ENCODE measurements around the gene PTPRN2. TPM values are rescaled to one million over a fixed set of nuclear protein-coding genes. Genes with fewer than 3 reads are reported as not detected.

PTPRN2 gene
- total and polyA plus RNA-seq, 9 of the 15 experiments (the other 6 are each of a cell fraction or from before 2014, with no cell fraction given) = not detected

DNA sequence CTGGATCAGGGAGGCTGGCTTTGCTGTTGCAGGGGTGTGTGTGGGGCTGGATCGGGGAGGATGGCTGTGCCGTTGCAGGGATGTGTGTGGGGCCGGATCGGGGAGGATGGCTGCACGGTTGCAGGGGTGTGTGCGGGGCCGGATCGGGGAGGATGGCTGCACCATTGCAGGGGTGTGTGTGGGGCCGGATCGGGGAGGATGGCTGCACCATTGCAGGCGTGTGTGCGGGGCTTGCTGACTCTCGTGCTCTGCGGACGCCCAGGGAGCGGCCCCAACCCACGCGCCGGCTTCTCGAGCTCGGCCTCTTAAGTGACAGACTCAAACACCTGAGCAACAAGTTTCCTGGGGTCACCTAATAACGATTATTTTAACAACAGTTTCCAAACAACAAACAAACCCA, 732.6 kb downstream of the PTPRN2 start (continued):
- no peak for TF ChIP-seq VEZF1 (CRISPR knock-in tag; IDR thresholded peaks at IDR 0.05)

DNA sequence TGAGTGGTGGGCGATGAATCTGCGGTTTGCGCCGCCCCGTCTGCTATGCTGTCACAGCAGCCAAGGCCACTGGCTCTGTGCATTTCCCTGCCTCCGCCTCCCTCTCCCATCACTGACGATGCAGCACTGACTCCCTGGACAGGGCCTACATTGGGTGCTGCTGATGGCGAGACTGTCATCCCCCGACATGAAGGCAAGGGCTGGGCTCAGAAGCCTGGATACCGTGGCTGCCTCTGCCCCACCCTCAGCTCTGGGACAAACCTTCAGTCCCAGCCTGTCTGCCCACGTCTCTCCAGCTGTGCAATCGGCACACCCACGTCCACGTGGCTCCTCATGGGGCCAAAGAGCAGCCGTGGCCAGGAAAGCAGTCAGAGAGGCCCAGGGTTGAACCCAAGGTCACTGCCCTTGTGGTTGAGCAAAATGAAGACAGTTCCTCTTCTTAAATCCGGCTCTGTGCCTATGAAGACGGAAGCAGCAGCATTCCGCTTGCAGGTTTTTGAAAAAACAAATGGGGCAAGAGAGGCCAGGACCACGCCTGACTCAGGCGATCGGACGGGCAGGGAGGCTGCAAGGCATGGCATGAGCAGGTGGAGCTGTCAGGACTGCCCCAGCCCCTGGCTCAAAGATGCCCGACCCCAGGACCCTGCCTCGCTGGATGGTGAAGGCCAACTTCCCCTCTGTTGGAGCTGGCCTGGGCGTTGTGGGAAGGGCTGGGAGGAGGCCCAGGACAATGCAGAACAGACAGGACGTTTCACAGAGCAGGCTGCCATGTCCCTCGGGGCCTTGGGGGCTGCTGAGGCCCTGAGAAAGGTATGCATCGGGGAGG, 733.3 kb downstream of the PTPRN2 start:
- Histone ChIP-seq H3K9me3 (replicated peaks; ENCODE audit: control insufficient read depth, insufficient read depth, low read depth, low read length) (no peaks in the 10 kb centered on the region), H3K9me1 (ENCODE audit: control insufficient read depth, insufficient read depth, low read length) (no peaks in the 10 kb centered on the region), H3K79me2 (ENCODE audit: control insufficient read depth, insufficient read depth, low read length) (no peaks in the 10 kb centered on the region), H3K9ac (ENCODE audit: insufficient read depth in 1 of 2, low read depth in 2 of 2, low read length in 2 of 2) (0 out of 4 replicates have a peak overlapping the region, but pooled peaks of 1 of the 2 experiments have one; percentile 17), H3K27me3 (ENCODE audit: control insufficient read depth in 2 of 2, insufficient read depth in 2 of 2, low read length in 2 of 2) (peaks cover 62 to 77% of the 10 kb centered on the region in 2 experiments), H3K36me3 (ENCODE audit: control insufficient read depth, insufficient read depth, low read length) (no peaks in the 10 kb centered on the region), H3K4me2 (ENCODE audit: insufficient read depth, low read length) (no peak overlapping the region), H3K4me1 (replicated peaks in 1 of 2; ENCODE audit: control insufficient read depth in 2 of 2, insufficient read depth in 2 of 2, low read length in 2 of 2) (peaks cover 0 to 13% of the 10 kb centered on the region in 2 experiments; a peak in 1 of 5 replicates), H3K4me3 (no peak overlapping the region), H4K20me1 (replicated peaks; ENCODE audit: control insufficient read depth, insufficient read depth, low read length) (peaks cover 14% of the 10 kb centered on the region; the same call in 1 of the 2 replicates), H2AFZ (ENCODE audit: low read depth, low read length) (no peak overlapping the region), H3K27ac (ENCODE audit: extremely low read depth, low read depth, low read length) (no peak overlapping the region)
- FAIRE-seq (no peak), DNase-seq (ENCODE audit: extremely low read depth in 1 of 4, low spot score in 3 of 4) (no peak), ATAC-seq (peak; percentile 37; the same call in 1 of the 3 replicates)
- BruUV-seq (replicated peaks) = no TSS peak
- CTCF ChIA-PET (ENCODE audit: low intra/inter-chr PET ratio) = no interaction called here
- 4% methylated on average over 28 of the region's 28 CpGs for WGBS (ENCODE audit: insufficient coverage, low coverage, missing lambda C conversion rate)
- POLR2A ChIA-PET = no interaction called here
- intact Hi-C loops (cut with micrococcal nuclease) (no loop called here), in situ Hi-C loops (cut with MboI) (no loop called here)
- no peak for TF ChIP-seq NFIX (CRISPR knock-in tag; IDR thresholded peaks at IDR 0.05; ENCODE audit: low read depth)
- TF ChIP-seq ZNF449 (CRISPR knock-in tag; IDR thresholded peaks at IDR 0.05) = no peak
- TF ChIP-seq SPI1 (IDR thresholded peaks at IDR 0.05; ENCODE audit: borderline replicate concordance, low read depth, low read length) = peak; percentile 59
- no peak for TF ChIP-seq CREB1 (IDR thresholded peaks at IDR 0.05)
- no peak for TF ChIP-seq CREB1 (CRISPR knock-in tag; IDR thresholded peaks at IDR 0.05)
- no peak for TF ChIP-seq ZNF197 (CRISPR knock-in tag; IDR thresholded peaks at IDR 0.05; ENCODE audit: low read depth)
